Measurements from ENCODE around the gene ETV3L. TPM values are rescaled to one million over a fixed set of nuclear protein-coding genes. Genes with fewer than 3 reads are reported as not detected.

Gene ETV3L
- total RNA-seq, 1 experiment from 2014 or later, result not detected

DNA sequence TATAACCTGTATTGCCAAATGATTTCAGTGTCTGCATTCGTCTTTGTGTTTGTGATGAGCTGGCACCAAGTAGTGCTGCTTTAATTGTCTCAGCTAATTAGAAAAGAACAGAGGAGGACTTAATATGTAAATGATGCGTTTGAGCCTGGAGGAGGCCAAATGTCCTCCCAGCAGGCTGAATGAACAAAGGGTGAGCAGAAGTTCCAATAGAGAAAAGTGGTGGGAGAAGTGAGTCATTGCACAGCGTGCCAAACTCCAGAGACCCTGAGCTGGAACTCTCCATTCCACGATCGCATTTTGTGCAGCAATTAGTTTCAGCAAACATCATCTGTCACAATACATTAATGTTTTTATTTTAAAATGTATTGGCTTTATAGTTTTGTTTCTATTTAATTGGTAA lies 17.9 kb downstream of the ETV3L start:
- Histone ChIP-seq H3K9me3 (ENCODE audit: control insufficient read depth, insufficient read depth, low read depth, low read length) (no peaks in the 10 kb centered on the region), H3K36me3 (ENCODE audit: control insufficient read depth, insufficient read depth, low read length) (no peaks in the 10 kb centered on the region), H3K27me3 (ENCODE audit: control insufficient read depth, insufficient read depth, low read length) (no peaks in the 10 kb centered on the region), H3K4me3 (ENCODE audit: low read depth in 2 of 2, low read length in 2 of 2) (no peak overlapping the region), H3K27ac (ENCODE audit: low read length) (no peak overlapping the region), H3K4me1 (ENCODE audit: control insufficient read depth, insufficient read depth, low read length) (no peaks in the 10 kb centered on the region)
- POLR2A ChIA-PET, result no interaction called here
- no peak for TF ChIP-seq CTCF (IDR thresholded peaks at IDR 0.05)
- CTCF ChIA-PET, result interaction anchor here (2.6 kb wide), 1 partner anchor 8 kb away, joined by 8 read pairs; no protein-coding TSS in a partner anchor
- no peak for DNase-seq (ENCODE audit: low read depth, low spot score)
- in situ Hi-C loops (cut with HindIII; ENCODE audit: low pct_unique_long_range_greater_than_20kb, low sequenced_read_pairs), result no loop called here
- intact Hi-C loops (cut with micrococcal nuclease; ENCODE audit: unreplicated experiment), result no loop called here
- no peak for ATAC-seq
- no TSS peak for BruUV-seq (replicated peaks)

- Histone ChIP-seq H3K27me3 (ENCODE audit: control insufficient read depth, insufficient read depth, low read length) (no peaks in the 10 kb centered on the region), H3K36me3 (ENCODE audit: control insufficient read depth, insufficient read depth, low read length) (no peaks in the 10 kb centered on the region), H3K27ac (ENCODE audit: low read length) (no peak overlapping the region), H3K4me3 (ENCODE audit: low read depth in 2 of 2, low read length in 2 of 2) (no peak overlapping the region), H3K4me1 (ENCODE audit: control insufficient read depth, insufficient read depth, low read length) (no peaks in the 10 kb centered on the region), H3K9me3 (ENCODE audit: control insufficient read depth, insufficient read depth, low read depth, low read length) (no peaks in the 10 kb centered on the region)
- POLR2A ChIA-PET, result no interaction called here
- CTCF ChIA-PET, result interaction anchor here (2.6 kb wide), 1 partner anchor 9 kb away, joined by 8 read pairs; no protein-coding TSS in a partner anchor
- TF ChIP-seq POLR2AphosphoS5 (IDR thresholded peaks at IDR 0.05; ENCODE audit: low read depth, low read length), result no peak
- no peak for TF ChIP-seq CTCF (IDR thresholded peaks at IDR 0.05)
- no peak for TF ChIP-seq SIN3A (IDR thresholded peaks at IDR 0.05; ENCODE audit: borderline replicate concordance, insufficient read depth, low read depth, low read length)
- no peak for TF ChIP-seq TCF7L2 (IDR thresholded peaks at IDR 0.05; ENCODE audit: low read depth, low read length)
- no TSS peak for BruUV-seq (replicated peaks)
- no peak for ATAC-seq
- in situ Hi-C loops (cut with HindIII; ENCODE audit: low pct_unique_long_range_greater_than_20kb, low sequenced_read_pairs) (no loop called here), intact Hi-C loops (cut with micrococcal nuclease; ENCODE audit: unreplicated experiment) (no loop called here)
- no peak for DNase-seq (ENCODE audit: low read depth, low spot score)
Observed at GRCh38 chr1:157080714-157081113, 18.9 kb downstream of the ETV3L start.

- no peak overlapping the region for H3K27ac ChIP-seq (ENCODE audit: low read length)
- intact Hi-C loops (cut with micrococcal nuclease; ENCODE audit: unreplicated experiment), result loop anchor here (10.0 kb wide), 2 partner anchors 73 to 103 kb away; no protein-coding TSS in a partner anchor
- BruUV-seq (replicated peaks), result no TSS peak
- TF ChIP-seq REST (IDR thresholded peaks at IDR 0.05; ENCODE audit: insufficient read depth in 1 of 2, low read depth in 2 of 2, low read length in 1 of 2), result no peak
- TF ChIP-seq POLR2AphosphoS5 (IDR thresholded peaks at IDR 0.05; ENCODE audit: low read depth, low read length), result no peak
- no peak for TF ChIP-seq CTCF (IDR thresholded peaks at IDR 0.05)
- TF ChIP-seq TCF7L2 (IDR thresholded peaks at IDR 0.05; ENCODE audit: low read depth, low read length), result no peak
- no peak for ATAC-seq
- in situ Hi-C loops (cut with HindIII; ENCODE audit: low pct_unique_long_range_greater_than_20kb, low sequenced_read_pairs), result no loop called here
- peaks cover 7% of the 10 kb centered on the region; the same call in 1 of the 2 replicates for H3K27me3 ChIP-seq (ENCODE audit: control insufficient read depth, insufficient read depth, low read length)
- H3K9me3 ChIP-seq (ENCODE audit: control insufficient read depth, insufficient read depth, low read depth, low read length), result no peaks in the 10 kb centered on the region
- no peak for DNase-seq (ENCODE audit: low read depth, low spot score)
- H3K4me1 ChIP-seq (ENCODE audit: control insufficient read depth, insufficient read depth, low read length), result no peaks in the 10 kb centered on the region
- ChIA-PET CTCF (interaction anchor here (1.1 kb wide), 1 partner anchor 13 kb away, joined by 3 read pairs; no protein-coding TSS in a partner anchor), POLR2A (no interaction called here)
- H3K4me3 ChIP-seq (ENCODE audit: low read depth in 2 of 2, low read length in 2 of 2), result no peak overlapping the region
- H3K36me3 ChIP-seq (ENCODE audit: control insufficient read depth, insufficient read depth, low read length), result no peaks in the 10 kb centered on the region
Observed at GRCh38 chr1:157077394-157077793, 22.2 kb downstream of the ETV3L start.
